ENCODE results near the gene LAMC3.
"Not testable (repeated sequence)": the region's sequence is repeated elsewhere in the genome, so short reads cannot be mapped to it uniquely, and the experiment has no call there.

Gene LAMC3

DNA sequence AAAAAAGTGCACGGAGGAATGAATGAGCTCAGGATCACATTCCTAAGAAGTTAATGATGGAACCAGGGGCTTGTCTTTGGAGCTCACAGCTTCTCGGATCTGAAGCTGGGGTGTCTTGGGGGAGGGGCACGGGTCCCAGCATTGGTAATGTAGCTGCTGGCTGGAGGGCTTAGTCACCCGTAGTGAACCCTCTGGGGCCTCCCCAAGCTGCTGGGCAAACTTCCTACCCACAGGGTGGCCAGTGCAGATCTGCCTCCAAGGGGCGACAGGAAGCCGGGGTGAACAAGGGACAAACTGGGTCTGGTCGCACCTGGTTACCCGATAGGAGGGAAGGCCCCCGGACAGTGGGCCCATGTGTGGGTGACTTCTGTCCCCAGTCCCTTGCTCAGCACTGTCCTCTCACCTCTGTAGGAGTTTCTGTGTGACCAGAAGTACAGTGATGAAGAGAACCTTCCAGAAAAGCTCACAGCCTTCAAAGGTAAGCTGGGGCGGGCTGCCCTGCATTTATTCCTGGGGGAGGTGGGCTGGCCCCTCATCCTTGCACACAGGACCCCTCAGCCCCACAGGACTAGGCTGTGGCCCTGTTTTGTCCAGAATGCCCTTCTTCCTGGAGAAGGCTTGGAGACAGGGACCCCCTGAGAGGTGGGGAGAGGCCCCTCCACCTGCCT, 102.3 kb downstream of the LAMC3 start:
- Mint-ChIP-seq H3K27ac (no peak overlapping the region), H3K27me3 (peaks cover 16 to 17% of the 10 kb centered on the region in 2 donors), H3K4me1 (no peaks in the 10 kb centered on the region), H3K36me3 (no peaks in the 10 kb centered on the region), H3K9me3 (no peaks in the 10 kb centered on the region), H3K4me3 (no peak overlapping the region)
- no peak for DNase-seq
- ATAC-seq (replicated peaks), result no peak

DNA sequence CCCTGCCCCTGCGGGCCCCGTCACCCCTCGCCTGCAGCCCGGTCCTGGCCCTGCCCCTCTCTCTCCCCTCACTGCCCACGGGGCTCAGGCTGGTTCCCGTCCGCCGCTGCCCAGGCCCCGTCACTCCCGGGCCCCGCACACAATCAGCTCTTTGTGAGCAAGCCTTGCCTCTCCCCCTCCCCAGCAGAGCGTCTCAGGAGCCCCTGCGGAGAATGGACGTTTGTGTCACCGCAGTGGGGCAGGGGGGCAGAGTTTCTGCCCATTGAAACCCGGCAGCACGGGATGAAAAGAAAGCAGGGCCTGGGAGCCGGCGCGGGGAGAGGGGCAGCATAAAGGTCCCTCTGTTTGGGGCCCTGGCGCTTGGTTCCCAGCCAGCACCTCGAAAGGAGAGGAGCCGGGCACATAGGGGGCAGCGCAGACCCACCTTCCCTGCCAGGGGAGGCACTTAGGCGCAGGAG, 102.9 kb downstream of the LAMC3 start:
- H3K9me3 Mint-ChIP-seq, result no peaks in the 10 kb centered on the region
- no peak overlapping the region for H3K27ac Mint-ChIP-seq
- no peaks in the 10 kb centered on the region for H3K4me1 Mint-ChIP-seq
- DNase-seq, result no peak
- ATAC-seq (replicated peaks), result no peak
- no peak overlapping the region for H3K4me3 Mint-ChIP-seq
- peaks cover 14 to 15% of the 10 kb centered on the region in 2 donors for H3K27me3 Mint-ChIP-seq
- H3K36me3 Mint-ChIP-seq, result no peaks in the 10 kb centered on the region

DNA sequence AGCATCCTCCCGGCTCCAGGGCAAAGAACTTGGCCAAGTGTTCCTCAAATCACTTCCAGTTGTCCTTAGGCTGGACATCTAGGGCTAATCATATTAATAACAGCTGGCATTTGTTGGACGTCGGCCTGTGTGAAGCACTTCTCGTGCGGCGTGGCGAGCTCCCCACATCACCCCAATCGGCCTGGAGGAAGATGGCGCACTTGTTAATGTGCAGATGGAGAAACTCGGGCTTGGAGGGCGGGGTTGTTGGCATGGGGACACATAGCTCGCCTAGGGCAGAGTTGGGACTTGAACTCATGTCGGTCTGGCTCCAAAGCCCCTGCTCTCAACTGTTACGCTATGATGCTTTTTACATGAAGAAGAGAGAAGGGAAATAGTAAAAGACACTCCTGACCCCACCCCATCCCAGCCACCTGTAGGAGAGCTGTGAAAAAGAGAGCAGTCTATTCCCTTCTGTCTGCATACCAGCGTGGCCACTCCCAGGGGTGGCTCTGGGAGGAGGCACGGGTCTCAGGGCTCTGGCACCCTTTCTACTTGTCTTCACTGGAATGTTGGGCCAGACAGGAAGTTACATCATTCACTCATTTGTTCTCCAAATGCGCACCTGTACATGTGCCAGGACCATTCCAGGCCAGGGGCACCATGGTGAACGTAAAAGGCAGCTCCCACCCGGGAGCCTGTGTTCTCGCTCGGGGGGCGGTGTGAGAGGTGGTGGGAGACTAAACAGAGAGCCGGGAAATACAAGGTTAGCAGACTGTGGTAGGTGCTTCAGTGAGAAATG, 103.6 kb downstream of the LAMC3 start:
- Mint-ChIP-seq H3K36me3 (no peaks in the 10 kb centered on the region), H3K27me3 (peaks cover 13 to 17% of the 10 kb centered on the region in 2 donors), H3K27ac (peak overlapping the region; percentile 37), H3K9me3 (no peaks in the 10 kb centered on the region), H3K4me3 (no peak overlapping the region), H3K4me1 (no peaks in the 10 kb centered on the region)
- ATAC-seq (replicated peaks) (no peak), DNase-seq (no peak)

DNA sequence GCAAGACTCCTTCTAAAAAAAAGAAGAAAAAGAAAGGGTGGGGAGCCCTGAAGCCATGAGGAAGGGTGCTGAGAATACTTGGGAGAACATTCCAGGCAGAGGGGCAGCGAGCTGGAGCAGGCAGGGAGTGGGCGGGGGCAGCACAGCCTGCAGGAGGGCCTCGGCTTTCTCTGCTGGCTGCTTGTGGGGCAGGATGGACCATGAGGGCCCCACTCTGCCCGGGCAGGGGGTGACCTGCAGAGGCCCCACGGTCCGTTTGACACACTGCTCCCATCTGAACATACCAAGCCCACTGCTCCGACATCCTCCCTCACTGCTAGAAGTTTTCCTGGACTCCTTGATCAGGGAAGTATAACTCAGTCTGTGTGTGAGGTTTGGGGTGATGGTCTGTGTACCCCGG, 104.7 kb downstream of the LAMC3 start:
- Mint-ChIP-seq H3K9me3 (no peaks in the 10 kb centered on the region), H3K36me3 (no peaks in the 10 kb centered on the region), H3K4me1 (no peaks in the 10 kb centered on the region), H3K27ac (no peak overlapping the region), H3K27me3 (peaks cover 17 to 23% of the 10 kb centered on the region in 2 donors), H3K4me3 (no peak overlapping the region)
- ATAC-seq (replicated peaks), result no peak
- DNase-seq, result no peak

DNA sequence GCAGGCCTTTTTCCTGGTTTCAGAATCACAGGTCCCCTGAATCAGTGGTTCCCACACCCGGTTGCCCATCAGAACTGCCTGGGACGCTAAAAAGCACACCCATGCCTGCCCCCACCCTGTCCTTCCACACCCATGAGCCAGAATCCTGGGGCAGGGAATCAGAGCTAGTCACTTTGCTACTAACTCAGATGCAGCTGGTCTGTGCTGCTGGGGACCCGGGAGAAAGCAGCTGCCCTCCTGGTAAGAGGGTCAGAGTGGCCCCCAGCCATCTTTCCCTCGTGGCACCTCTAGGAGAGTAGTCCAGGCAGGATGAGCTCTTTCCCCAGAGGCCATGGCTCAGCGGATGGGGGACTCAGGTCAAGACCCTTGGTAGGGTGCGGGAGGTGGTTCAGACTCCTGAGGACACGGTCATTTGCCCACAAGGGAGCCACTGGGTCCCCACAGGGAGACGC, 105.1 kb downstream of the LAMC3 start:
- Mint-ChIP-seq H3K36me3 (no peaks in the 10 kb centered on the region), H3K4me3 (no peak overlapping the region), H3K4me1 (no peaks in the 10 kb centered on the region), H3K27me3 (peaks cover 14 to 19% of the 10 kb centered on the region in 2 donors), H3K27ac (no peak overlapping the region), H3K9me3 (no peaks in the 10 kb centered on the region)
- no peak for DNase-seq
- no peak for ATAC-seq (replicated peaks)

DNA sequence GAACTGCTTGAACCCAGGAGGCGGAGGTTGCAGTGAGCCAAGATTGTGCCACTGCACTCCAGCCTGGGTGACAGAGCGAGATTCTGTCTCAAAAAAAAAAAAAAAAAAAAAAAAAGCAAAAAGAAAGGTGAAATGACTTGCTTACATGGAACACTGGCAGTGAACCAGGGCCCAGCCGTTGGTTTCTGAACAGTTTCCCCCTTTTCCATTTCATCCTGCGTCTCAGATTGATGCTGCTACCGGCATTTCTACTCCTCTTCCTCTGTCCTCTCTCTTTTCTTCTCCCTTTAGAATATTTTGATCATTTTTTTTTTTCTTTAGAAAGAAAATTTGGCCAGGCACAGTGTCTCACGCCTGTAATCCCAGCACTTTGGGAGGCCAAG, 106.4 kb downstream of the LAMC3 start:
- DNase-seq; H3K27ac Mint-ChIP-seq; H3K9me3 Mint-ChIP-seq; H3K36me3 Mint-ChIP-seq; H3K4me3 Mint-ChIP-seq; ATAC-seq (replicated peaks); H3K4me1 Mint-ChIP-seq: not testable (repeated sequence)
- H3K27me3 Mint-ChIP-seq, result peaks cover 17 to 25% of the 10 kb centered on the region in 2 donors

DNA sequence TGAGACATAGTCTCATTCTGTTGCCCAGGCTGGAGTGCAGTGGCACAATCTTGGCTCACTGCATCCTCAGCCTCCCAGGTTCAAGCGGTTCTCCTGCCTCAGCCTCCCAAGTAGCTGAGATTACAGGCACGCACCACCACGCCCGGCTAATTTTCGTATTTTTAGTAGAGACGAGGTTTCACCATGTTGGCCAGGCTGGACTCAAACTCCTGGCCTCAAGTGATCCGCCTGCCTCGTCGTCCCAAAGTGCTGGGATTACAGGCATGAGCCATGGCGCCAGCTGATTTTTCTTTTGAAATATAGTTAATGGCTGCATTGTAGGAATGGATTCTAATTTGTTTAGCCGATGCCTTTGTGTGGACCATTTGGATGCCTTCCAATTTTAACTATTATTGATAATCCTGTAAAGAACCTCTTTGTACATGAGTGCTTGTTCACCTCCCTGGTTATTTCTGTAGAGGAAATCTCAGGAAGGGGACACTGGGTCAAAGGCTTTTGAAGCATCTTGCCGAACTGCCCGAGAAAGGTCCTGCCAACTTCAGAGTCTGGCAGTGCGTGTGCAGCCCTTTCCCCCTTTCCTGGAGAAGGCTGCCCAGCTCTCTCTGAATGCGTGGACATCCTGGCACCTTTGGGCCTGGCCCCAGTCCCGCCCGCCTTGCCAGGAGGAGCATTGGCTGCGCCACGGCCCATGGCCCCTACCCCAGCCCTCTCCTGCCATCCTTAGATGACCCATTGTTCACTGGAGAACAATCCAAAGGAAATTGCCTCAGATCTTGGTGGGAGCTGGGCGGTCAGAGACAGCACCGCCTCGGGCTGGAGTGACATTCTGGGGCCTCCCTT, 107.5 kb downstream of the LAMC3 start:
- Mint-ChIP-seq H3K36me3 (no peaks in the 10 kb centered on the region), H3K27me3 (peaks cover 18 to 27% of the 10 kb centered on the region in 2 donors), H3K4me1 (no peaks in the 10 kb centered on the region), H3K9me3 (no peaks in the 10 kb centered on the region), H3K27ac (no peak overlapping the region), H3K4me3 (no peak overlapping the region)
- no peak for DNase-seq
- no peak for ATAC-seq (replicated peaks)

DNA sequence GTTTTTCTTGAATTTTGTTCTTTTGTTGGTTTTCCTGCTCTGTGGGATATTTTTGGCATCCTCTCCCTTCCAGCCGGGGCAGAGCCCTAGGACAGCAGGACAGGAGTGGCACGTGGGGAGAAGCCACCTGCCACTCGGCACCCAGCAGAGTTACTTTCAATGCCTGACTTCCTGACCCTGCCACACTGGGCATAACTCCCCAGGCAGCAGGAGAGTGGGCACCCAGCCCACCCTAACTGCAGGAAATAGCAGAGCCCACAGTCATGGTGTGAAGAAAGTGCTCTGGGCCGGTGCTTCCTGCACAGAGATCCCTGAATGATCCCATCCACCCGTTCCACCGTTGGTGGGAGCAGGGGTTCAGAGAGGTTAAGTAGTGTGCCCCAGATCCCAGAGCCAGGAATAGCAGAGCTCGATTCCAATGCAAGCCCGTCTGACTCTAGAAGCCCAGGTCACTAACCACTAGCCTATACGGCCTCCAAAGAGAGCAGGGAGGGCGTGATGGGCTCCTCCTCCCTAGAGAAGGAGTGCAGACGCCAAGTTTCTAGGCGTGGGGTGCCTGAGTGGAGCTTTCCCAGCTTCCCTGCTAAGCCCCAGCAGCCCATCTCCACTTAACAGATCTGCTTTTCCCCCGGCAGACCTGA, 108.3 kb downstream of the LAMC3 start:
- Mint-ChIP-seq H3K4me1 (no peaks in the 10 kb centered on the region), H3K4me3 (no peak overlapping the region), H3K27me3 (peaks cover 18 to 27% of the 10 kb centered on the region in 2 donors), H3K9me3 (no peaks in the 10 kb centered on the region), H3K27ac (no peak overlapping the region), H3K36me3 (no peaks in the 10 kb centered on the region)
- ATAC-seq (replicated peaks) (no peak), DNase-seq (no peak)

DNA sequence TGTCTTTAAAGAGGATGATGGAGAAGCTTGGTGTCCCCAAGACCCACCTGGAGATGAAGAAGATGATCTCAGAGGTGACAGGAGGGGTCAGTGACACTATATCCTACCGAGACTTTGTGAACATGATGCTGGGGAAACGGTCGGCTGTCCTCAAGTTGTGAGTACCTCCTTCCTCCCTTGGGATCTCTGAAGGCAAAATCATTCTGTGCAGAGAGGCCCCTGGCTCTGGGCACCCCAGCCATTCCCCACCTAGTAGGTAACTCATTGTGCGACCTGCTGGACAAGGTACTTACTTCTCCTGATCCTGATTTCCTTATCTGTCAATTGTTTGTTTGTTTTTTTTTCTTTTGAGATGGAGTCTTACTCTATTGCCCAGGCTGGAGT, 108.8 kb downstream of the LAMC3 start:
- H3K9me3 Mint-ChIP-seq, result no peaks in the 10 kb centered on the region
- H3K4me3 Mint-ChIP-seq, result no peak overlapping the region
- peaks cover 18 to 27% of the 10 kb centered on the region in 2 donors for H3K27me3 Mint-ChIP-seq

DNA sequence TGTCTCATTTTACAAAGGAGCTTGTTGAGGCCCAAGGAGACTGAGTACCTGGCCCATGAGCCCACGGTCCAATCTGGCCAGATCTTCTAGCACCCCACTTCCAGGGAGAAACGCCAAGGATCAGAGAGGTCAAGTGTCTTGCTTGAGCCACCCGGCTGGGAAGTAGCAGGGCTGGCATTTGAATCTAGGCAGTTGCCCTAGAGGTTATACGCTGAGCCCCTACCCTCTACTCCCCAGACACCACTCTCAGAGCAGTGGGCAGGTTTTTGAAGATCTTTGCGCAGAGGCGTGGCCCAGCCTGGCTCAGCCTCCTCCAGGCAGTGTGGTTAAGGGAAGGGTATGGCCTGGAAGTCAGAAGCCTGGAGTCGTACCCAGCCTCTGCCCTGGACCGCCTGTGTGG, 110.6 kb downstream of the LAMC3 start:
- H3K9me3 Mint-ChIP-seq, result no peaks in the 10 kb centered on the region
- no peak for ATAC-seq (replicated peaks)
- H3K4me1 Mint-ChIP-seq, result no peaks in the 10 kb centered on the region
- no peak overlapping the region for H3K4me3 Mint-ChIP-seq
- DNase-seq, result no peak
- H3K27me3 Mint-ChIP-seq, result peaks cover 18 to 27% of the 10 kb centered on the region in 2 donors
- H3K36me3 Mint-ChIP-seq, result no peaks in the 10 kb centered on the region
- no peak overlapping the region for H3K27ac Mint-ChIP-seq

More for the DNA sequence above, 108.8 kb downstream of the LAMC3 start:
- Mint-ChIP-seq H3K4me1 (no peaks in the 10 kb centered on the region), H3K27ac (no peak overlapping the region), H3K36me3 (no peaks in the 10 kb centered on the region)
- DNase-seq (no peak), ATAC-seq (replicated peaks) (no peak)

DNA sequence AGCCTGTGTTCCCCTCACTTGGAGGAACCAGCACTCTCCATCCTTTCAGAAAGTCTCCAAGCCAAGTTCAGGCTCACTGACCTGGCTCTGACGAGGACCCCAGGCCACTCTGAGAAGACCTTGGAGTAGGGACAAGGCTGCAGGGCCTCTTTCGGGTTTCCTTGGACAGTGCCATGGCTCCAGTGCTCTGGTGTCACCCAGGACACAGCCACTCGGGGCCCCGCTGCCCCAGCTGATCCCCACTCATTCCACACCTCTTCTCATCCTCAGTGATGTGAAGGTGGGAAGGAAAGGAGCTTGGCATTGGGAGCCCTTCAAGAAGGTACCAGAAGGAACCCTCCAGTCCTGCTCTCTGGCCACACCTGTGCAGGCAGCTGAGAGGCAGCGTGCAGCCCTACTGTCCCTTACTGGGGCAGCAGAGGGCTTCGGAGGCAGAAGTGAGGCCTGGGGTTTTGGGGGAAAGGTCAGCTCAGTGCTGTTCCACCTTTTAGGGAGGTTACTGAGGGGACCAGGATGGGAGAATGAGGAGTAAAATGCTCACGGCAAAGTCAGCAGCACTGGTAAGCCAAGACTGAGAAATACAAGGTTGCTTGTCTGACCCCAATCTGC, 111.8 kb downstream of the LAMC3 start:
- peaks cover 18 to 27% of the 10 kb centered on the region in 2 donors for H3K27me3 Mint-ChIP-seq
- H3K4me1 Mint-ChIP-seq, result peaks cover 3 to 4% of the 10 kb centered on the region in 2 donors
- H3K27ac Mint-ChIP-seq, result no peak overlapping the region
- no peak for ATAC-seq (replicated peaks)
- peaks cover 3 to 5% of the 10 kb centered on the region in 2 donors for H3K36me3 Mint-ChIP-seq
- DNase-seq, result no peak
- no peaks in the 10 kb centered on the region for H3K9me3 Mint-ChIP-seq
- no peak overlapping the region for H3K4me3 Mint-ChIP-seq

DNA sequence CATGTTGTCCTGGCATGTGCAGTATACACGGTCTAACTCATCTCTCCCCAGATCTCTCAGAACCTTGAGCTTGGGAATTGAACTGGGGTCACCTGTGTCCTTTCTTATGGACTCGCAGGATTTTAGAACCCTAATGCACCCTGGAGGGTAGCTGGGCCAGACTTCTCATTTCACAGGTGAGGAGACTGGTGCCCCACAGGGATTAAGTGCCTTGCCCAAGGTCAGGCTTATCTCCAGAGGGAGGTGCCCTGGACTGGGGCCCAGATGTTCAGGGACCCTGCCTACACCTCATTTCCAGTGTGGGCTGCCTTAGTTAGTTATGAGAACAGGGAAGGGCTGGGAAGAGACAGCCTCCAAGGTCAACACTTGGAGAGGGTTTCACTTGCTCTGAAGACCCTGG, 112.4 kb downstream of the LAMC3 start:
- Mint-ChIP-seq H3K9me3 (no peaks in the 10 kb centered on the region), H3K4me3 (no peak overlapping the region), H3K36me3 (peaks cover 3 to 5% of the 10 kb centered on the region in 2 donors), H3K27ac (no peak overlapping the region), H3K4me1 (peaks cover 6 to 9% of the 10 kb centered on the region in 2 donors), H3K27me3 (peaks cover 18 to 27% of the 10 kb centered on the region in 2 donors)
- ATAC-seq (replicated peaks), result no peak
- DNase-seq, result no peak

DNA sequence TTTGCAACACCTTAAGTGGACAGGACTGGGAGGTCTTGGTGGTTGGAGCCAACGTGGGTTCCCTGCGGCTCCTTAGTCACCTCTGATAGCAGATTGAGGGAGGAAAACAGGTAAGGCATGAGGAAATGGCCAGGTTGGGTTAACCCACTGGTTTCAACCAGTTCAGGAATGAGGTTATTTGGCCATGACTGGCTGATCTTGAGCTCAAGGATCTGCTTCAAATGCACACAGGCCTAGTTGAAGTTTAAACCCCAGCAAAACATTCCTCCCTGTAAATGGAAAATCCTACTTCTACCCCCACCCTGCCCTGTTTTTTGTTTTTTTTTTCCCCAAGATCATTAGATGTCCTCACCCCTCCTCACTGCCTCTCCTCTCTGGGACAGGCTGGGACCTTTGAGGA, 113.2 kb downstream of the LAMC3 start:
- DNase-seq, result no peak
- H3K27me3 Mint-ChIP-seq, result peaks cover 15 to 21% of the 10 kb centered on the region in 2 donors
- H3K27ac Mint-ChIP-seq, result no peak overlapping the region

DNA sequence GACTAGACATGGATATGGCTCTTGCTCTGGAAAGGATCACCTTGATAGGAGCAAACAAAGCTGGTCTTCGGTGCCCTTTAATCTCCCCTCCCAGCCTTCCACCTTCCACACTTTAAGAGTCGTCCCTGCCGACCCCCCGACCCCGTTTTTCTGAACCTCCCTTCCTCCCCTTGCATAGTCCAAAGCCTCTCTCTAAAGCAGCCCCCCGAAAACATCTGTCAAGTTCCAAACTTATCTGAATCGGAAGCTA, 116.0 kb downstream of the LAMC3 start:
- Mint-ChIP-seq H3K4me1 (peaks cover 8 to 17% of the 10 kb centered on the region in 2 donors), H3K27ac (peak overlapping the region; percentile 99), H3K36me3 (peaks cover 11 to 14% of the 10 kb centered on the region in 2 donors), H3K9me3 (no peaks in the 10 kb centered on the region), H3K4me3 (peak overlapping the region; percentile 99), H3K27me3 (peaks cover 5 to 6% of the 10 kb centered on the region in 2 donors)
- peak in 1 of 2 donors; percentile 0 for ATAC-seq (replicated peaks)
- no peak for DNase-seq

More for the DNA sequence above, 113.2 kb downstream of the LAMC3 start:
- Mint-ChIP-seq H3K36me3 (peaks cover 3 to 5% of the 10 kb centered on the region in 2 donors), H3K4me3 (no peak overlapping the region), H3K4me1 (peaks cover 6 to 11% of the 10 kb centered on the region in 2 donors), H3K9me3 (no peaks in the 10 kb centered on the region)
- no peak for ATAC-seq (replicated peaks)
